ENCODE results near the gene MPHOSPH10.

- TF ChIP-seq MYC (IDR thresholded peaks at IDR 0.05; ENCODE audit: low read depth, low read length) = no peak
- TF ChIP-seq EZH2 (IDR thresholded peaks at IDR 0.05; ENCODE audit: borderline replicate concordance, low read depth, low read length, severe bottlenecking) = no peak
- TF ChIP-seq CTCF (IDR thresholded peaks at IDR 0.05; ENCODE audit: extremely low read depth in 1 of 2, insufficient read depth in 1 of 2, low read depth in 1 of 2, low read length in 2 of 2) = peak; percentile 57 to 85
- TF ChIP-seq POLR2AphosphoS5 (IDR thresholded peaks at IDR 0.05; ENCODE audit: insufficient read depth, low read depth, low read length) = no peak
- TF ChIP-seq POLR2A (IDR thresholded peaks at IDR 0.05; ENCODE audit: low read depth, low read length) = no peak
- TF ChIP-seq GATA2 (IDR thresholded peaks at IDR 0.05; ENCODE audit: insufficient read depth, insufficient read length, low read depth, low read length) = no peak
- no peak for TF ChIP-seq JUN (IDR thresholded peaks at IDR 0.05; ENCODE audit: borderline replicate concordance, insufficient read depth, insufficient read length, low read depth)
- no peak for TF ChIP-seq FOS (IDR thresholded peaks at IDR 0.05; ENCODE audit: borderline replicate concordance, insufficient read depth, low read length)
These were observed 26.8 kb downstream of the MPHOSPH10 start for GRCh38 chr2:71157124-71157793.

Data from endothelial cell of umbilical vein (primary cell).